PFSK-1 (cell line): ENCODE results near the gene SLC7A6.

Experiments used
- FOXP2 ChIP-seq: optimal IDR thresholded peaks from 2 replicates; pipeline ENCODE3; 2011; ENCODE audit warnings: borderline replicate concordance, control low read depth, inconsistent platforms; ENCODE audit not compliant: insufficient read depth; ENCODE audit errors: extremely low read length, extremely low read depth
- POLR2AphosphoS5 ChIP-seq: IDR thresholded peaks from 2 replicates; pipeline ENCODE4 v1.6.1; 2012; ENCODE audit warnings: low read depth, mild to moderate bottlenecking, control low read depth, low read length, moderate library complexity
- REST ChIP-seq, 2 experiments: IDR thresholded peaks; 2 replicates each; pipeline versions ENCODE4 v1.6.1 to v1.8.0; 2011 to 2012; ENCODE audit warnings: low read depth in 2 of 2, low read length in 2 of 2, control low read depth in 1 of 2, inconsistent platforms in 1 of 2, mild to moderate bottlenecking in 1 of 2, moderate library complexity in 1 of 2; ENCODE audit not compliant: insufficient read depth in 1 of 2
- SIN3A ChIP-seq: IDR thresholded peaks from 2 replicates; pipeline ENCODE4 v1.6.1; 2012; ENCODE audit warnings: mild to moderate bottlenecking, low read length, moderate library complexity, borderline replicate concordance; ENCODE audit not compliant: insufficient read depth
- TAF1 ChIP-seq: IDR thresholded peaks from 2 replicates; pipeline ENCODE4 v1.6.1; 2012; ENCODE audit warnings: low read length, control low read depth, borderline replicate concordance; ENCODE audit not compliant: insufficient read depth

GRCh38 chr16:68253721-68254120 lies 10.6 kb upstream of the SLC7A6 start:
- TF ChIP-seq POLR2AphosphoS5 (no peak), SIN3A (no peak), TAF1 (no peak), REST (IDR thresholded peaks at IDR 0.05; ENCODE audit: insufficient read depth in 1 of 2, low read depth in 2 of 2, low read length in 2 of 2) (no peak), FOXP2 (no peak)
